ES-I3 (cell line): ENCODE data around the gene PPP4R3B.
A peak's percentile ranks its signal among the peaks of the same experiment; 100 is the strongest.

Experiments
- H3K36me3 ChIP-seq: 2 replicates; pipeline ENCODE4 v1.6.1; 2013; ENCODE audit warnings: mild to moderate bottlenecking, low read length, control low read depth, moderate library complexity; ENCODE audit not compliant: insufficient read depth
- H3K4me1 ChIP-seq: 2 replicates; pipeline ENCODE4 v1.6.1; 2013; ENCODE audit warnings: mild to moderate bottlenecking, control low read depth, low read length; ENCODE audit not compliant: insufficient read depth
- H3K9ac ChIP-seq: 2 replicates; pipeline ENCODE4 v1.6.1; 2013; ENCODE audit warnings: low read depth, mild to moderate bottlenecking, low read length, moderate library complexity
- H3K9me3 ChIP-seq: 2 replicates; pipeline ENCODE4 v1.6.1; 2013; ENCODE audit warnings: mild to moderate bottlenecking, low read length, moderate library complexity; ENCODE audit not compliant: control insufficient read depth, insufficient read depth

Gene PPP4R3B

DNA sequence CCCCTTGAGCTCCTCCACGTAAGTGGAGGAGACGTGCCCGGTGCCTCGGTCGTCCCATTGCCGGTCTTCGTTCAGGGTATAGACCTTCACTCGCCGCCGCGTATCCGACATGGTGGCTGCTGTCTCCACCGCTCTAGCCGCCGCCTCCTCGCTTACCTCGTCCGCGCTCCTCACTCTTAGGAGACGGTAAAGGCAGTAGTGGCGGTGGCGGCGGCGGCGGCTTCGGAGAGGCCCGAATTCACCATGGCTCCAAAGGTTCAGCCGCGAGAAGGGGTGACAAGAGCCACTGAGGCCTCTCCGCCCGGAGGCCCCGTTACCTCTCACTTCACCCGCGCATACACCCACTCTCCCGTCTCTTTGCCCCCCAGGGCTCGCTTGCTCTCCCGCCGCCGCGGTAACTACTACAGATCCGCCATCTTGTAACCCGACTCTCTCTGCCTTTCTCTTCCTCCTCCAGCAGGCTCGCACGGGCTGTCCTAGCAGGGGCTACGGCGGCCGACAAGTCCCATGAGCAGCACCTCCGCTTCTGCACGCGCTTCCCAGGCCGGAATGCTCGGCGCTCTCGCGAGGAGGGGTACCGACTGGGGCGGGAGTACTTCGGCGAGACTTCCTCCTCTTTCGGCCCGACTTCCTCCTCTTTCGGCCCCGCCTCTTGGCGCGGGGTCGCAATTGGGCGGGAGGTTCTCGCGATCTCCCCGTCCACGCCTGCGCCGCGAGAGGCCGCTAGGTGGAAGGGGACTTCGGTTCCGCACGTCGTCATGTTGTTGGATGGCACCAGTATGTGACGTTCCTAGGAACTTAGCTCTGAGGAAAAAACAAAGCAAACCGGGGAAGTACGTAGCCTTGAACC lies at the start of gene PPP4R3B:
Gene PPP4R3B, minus strand, starts transcription at position 448 of the 850 bp plus-strand sequence. Its CDS starts 337 bp downstream, at position 111.
- peak within 1 kb of the TSS; percentile 96 for H3K9ac ChIP-seq
- H3K9me3 ChIP-seq: no peaks in the 10 kb centered on the region
- no peaks in the 10 kb centered on the region for H3K4me1 ChIP-seq
- no peaks in the 10 kb centered on the region for H3K36me3 ChIP-seq

DNA sequence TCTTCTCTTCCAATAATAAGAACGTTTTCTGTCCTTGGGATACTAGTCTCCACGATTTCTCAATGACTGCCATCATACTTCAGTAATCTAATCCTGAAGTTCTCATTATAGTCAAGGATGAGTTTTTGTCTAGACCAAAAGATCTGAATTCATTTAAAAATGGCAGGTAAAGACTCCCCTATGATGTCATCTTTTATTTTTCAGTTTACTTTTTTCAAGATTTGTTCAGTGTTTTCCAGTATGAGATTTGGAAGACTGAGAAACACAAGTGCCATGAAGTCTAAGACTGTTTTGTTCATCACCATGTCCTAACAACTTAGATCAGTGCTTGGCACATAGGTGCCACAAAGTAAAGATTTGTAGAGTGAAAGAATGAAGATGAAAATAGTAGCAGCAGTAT lies 35.8 kb upstream of the PPP4R3B start:
- Histone ChIP-seq H3K36me3 (peaks cover 16% of the 10 kb centered on the region), H3K9me3 (no peaks in the 10 kb centered on the region), H3K4me1 (no peaks in the 10 kb centered on the region), H3K9ac (no peak overlapping the region)

DNA sequence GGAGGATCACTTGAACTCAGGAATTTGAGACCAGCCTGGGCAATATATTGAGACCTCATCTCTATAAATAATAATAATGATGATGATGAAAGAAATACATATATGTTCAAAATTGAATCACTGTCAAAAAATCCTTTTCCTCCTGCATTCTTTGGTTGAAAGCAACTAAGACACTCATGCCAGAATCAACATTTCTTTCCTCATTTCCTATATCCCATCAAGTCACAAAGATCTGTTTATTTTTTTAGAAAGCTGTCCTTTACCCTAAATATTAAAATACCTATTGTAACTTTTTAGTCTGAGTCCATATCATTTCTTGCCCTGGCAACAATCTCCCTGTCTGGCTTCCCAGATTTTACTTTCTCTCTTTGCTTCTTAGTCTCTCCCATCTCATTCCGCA lies 31.8 kb upstream of the PPP4R3B start:
- H3K9me3 ChIP-seq: no peaks in the 10 kb centered on the region
- no peak overlapping the region for H3K9ac ChIP-seq
- peaks cover 13% of the 10 kb centered on the region for H3K36me3 ChIP-seq
- no peaks in the 10 kb centered on the region for H3K4me1 ChIP-seq

DNA sequence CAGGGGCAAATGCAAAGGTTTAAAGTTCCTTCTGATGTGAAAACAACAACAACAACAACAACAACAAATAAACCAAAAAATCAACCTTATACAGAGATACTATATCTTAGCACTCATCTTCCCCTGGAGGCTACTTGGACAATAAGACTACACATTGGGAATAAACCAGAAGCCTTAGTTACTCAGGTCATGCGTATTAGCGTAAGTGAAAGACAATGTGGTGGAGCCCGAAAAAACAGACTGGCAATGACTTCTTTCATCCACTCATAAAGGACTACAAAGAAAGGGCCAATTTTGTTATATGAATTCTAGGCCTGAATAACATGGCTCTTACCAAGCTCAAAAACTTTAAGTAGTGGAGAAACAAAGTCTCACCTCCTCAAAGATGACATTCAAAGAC lies 19.4 kb upstream of the PPP4R3B start:
- peaks cover 27% of the 10 kb centered on the region for H3K36me3 ChIP-seq
- no peak overlapping the region for H3K9ac ChIP-seq
- H3K9me3 ChIP-seq: no peaks in the 10 kb centered on the region
- H3K4me1 ChIP-seq: no peaks in the 10 kb centered on the region

DNA sequence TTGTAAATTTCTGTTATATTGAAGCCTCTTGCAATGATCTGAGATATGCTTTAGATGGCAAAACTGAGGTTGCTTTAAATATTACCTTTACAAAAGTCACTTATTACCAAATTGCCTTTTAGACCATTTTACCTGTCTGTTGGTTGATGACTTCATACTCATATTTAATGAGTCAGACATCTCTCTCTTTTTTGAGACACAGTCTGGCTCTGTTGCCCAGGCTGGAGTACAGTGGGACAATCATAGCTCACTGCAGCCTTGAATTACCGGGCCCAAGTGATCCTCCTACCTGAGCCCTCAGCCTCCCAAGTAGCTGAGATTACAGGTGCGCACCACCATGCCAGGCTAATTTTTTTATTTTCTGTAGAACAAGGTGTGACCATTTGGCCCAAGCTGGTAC lies 11.5 kb upstream of the PPP4R3B start:
- H3K9me3 ChIP-seq: no peaks in the 10 kb centered on the region
- no peaks in the 10 kb centered on the region for H3K4me1 ChIP-seq
- peaks cover 3% of the 10 kb centered on the region; the same call in 1 of the 2 replicates for H3K36me3 ChIP-seq
- H3K9ac ChIP-seq: no peak overlapping the region

DNA sequence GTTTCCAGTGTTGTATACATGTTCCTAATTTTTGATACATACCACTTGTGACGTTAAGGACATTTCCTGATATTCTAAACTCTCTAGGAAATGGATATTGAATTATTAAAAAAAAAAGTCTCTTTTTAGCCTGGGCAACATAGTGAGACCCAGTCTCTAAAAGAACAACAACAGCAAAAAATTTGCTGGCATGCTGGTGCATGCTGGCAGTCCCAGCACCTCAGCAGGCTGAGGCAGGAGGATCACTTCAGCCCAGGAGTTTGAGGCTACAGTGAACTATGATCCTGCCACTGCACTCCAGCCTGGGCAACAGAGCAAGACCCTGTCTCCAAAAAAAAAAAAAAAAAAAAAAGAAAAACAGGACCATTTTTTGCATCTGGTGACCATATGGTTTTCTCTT lies 10.5 kb upstream of the PPP4R3B start:
- Histone ChIP-seq H3K9me3 (no peaks in the 10 kb centered on the region), H3K36me3 (no peaks in the 10 kb centered on the region), H3K4me1 (no peaks in the 10 kb centered on the region), H3K9ac (no peak overlapping the region)

DNA sequence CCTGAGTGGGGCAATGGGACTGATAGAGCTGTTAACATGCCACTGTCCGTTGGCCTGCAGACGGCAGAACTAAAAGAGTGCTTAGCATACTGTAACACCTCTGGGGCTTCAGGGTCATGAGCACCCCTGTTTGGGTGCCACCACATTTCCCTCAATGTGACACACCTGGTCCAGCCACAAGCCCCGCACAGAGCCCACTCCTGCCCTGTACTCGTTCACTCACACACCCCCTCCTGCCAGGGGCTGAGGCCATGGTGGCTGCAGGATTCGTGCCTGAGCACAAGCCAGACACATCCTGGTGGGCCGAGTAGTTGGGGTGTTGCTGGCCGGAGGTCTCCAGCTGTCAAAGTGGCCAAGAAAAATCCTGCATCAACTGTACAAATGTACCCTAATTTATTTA lies 4.4 kb upstream of the PPP4R3B start:
- no peak overlapping the region for H3K9ac ChIP-seq
- H3K9me3 ChIP-seq: no peaks in the 10 kb centered on the region
- no peaks in the 10 kb centered on the region for H3K4me1 ChIP-seq
- no peaks in the 10 kb centered on the region for H3K36me3 ChIP-seq

DNA sequence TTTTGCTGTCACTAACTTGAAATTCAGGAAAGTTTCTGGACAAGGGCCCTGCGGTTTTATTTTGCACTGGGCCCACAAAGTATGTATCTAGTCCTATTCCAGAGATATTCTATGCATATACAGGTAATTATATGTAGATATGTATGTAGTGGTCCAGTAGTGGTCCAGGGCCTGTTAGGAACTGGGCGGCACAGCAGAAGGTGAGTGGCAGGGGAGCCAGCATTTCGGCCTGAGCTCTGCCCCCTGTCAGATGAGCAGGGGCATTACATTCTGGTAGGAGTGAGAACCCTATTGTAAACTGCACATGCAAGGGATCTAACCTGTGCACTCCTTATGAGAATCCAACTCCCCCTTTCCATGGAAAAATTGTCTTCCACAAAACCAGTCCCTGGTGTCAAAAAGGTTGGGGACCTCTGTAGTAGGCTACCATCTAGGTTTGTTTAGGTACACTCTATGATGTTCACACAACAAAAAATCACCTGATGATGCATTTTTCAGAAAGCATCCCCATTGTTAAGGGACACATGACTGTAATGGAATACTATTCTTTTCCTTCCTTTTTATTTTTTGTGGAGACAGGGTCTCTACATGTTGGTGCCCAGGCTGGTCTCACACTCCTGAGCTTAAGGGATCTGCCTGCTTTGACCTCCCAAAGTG lies 2.8 kb upstream of the PPP4R3B start:
- Histone ChIP-seq H3K9ac (no peak overlapping the region), H3K36me3 (no peaks in the 10 kb centered on the region), H3K9me3 (no peaks in the 10 kb centered on the region), H3K4me1 (no peaks in the 10 kb centered on the region)

DNA sequence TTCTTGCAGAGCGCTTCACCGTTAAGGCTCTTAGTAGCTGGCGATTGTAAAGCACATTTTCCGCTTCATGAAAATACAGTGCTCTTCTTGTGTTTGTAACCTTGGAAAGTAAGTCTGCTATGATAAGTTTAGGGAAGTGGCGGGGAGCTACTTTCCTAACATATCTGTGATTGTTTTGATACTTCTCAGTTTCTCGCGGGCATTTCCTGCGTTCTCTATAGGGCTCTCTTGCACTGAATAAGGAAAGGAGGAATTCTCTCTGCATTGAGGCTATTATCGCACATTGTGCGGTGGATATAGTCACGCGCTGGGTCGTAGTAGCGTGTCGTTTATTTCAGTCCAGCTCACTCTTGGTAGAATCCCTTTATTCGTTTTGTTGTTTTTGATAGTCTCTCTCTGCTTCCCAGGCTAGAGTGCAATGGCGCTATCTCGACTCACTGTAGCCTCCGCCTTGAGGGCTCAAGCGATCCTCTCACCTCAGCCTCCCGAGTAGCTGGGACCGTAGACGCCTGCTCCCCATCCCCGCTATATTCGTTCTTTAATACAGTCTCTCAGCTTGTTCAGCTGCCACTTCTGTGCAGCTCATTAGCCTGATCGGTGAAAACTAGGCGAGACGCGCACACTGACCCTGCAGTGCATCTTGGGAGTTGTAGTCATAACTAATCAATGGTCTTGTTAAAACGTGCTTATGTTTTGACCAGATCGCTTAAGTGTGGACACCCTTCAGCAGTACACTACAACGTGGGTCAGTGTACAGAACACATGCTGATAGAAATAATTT lies 1.0 kb upstream of the PPP4R3B start:
- Histone ChIP-seq H3K4me1 (no peaks in the 10 kb centered on the region), H3K9me3 (no peaks in the 10 kb centered on the region), H3K36me3 (no peaks in the 10 kb centered on the region), H3K9ac (peak overlapping the region; percentile 87)

DNA sequence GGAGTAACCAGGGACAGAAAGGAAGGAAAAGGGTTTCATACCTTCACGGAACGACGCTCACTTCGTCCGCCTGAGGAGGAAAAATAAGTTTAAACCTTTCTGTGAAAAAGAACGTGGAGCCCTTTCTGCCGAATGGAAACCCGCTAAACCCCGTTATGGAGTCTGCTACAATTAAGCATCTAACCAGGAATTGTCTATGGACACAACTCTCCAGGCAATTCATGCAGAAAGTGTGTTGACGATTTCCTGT lies 528 bp upstream of the PPP4R3B start:
- Histone ChIP-seq H3K9ac (peak overlapping the region; percentile 87), H3K4me1 (no peaks in the 10 kb centered on the region), H3K36me3 (no peaks in the 10 kb centered on the region), H3K9me3 (no peaks in the 10 kb centered on the region)

DNA sequence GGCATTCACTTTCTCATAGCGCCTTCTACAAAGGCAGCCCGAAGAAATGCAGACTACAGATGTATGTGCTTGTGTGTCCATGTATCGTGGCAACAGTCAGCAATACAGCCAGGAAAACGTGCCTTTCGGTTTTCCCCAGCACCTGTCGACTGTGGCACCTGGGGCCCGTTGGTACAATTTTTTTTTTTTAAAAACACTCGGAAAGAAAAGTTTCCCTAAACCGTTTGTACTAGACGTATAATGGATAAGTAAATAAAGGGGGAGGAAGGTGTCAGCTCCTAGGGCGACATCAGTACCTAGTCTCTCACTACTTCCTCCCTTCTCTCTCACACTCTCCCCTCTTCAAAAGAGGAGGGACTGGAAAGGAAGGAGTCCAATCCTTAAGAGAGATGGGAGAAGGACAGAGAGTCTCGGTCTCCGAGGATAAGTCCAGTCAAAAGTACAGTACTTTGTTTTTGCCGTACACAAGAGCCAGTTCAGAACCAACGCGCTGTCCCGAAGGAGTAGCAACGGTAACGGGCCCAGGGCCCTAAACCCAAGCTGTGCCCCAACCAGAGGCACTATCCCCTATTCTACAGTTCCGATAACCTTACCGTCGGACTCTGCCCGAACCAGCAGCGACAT lies 759 bp downstream of the PPP4R3B start:
- Histone ChIP-seq H3K9ac (peak overlapping the region; percentile 96), H3K36me3 (no peaks in the 10 kb centered on the region; the same call in 1 of the 2 replicates), H3K9me3 (no peaks in the 10 kb centered on the region), H3K4me1 (no peaks in the 10 kb centered on the region)

DNA sequence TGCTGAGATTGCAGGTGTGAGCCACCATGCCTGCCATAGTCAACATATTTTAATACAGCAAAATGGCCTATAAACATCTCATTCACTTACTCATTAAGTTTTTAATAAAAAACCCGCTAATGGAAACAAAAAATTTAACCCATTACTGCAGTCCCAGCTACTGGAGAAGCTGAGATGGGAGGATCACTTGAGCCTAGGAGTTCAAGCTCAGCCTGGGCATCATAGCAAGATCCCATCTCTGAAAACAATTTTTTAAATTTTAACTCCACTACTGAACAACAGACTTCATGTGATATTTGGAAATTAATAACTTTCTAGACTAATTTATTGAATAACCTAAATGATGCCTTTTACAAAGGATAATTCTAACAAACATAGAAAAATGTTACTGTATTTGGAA lies 5.4 kb downstream of the PPP4R3B start:
- no peaks in the 10 kb centered on the region; the same call in 1 of the 2 replicates for H3K36me3 ChIP-seq
- H3K9ac ChIP-seq: no peak overlapping the region
- no peaks in the 10 kb centered on the region for H3K9me3 ChIP-seq
- no peaks in the 10 kb centered on the region for H3K4me1 ChIP-seq

DNA sequence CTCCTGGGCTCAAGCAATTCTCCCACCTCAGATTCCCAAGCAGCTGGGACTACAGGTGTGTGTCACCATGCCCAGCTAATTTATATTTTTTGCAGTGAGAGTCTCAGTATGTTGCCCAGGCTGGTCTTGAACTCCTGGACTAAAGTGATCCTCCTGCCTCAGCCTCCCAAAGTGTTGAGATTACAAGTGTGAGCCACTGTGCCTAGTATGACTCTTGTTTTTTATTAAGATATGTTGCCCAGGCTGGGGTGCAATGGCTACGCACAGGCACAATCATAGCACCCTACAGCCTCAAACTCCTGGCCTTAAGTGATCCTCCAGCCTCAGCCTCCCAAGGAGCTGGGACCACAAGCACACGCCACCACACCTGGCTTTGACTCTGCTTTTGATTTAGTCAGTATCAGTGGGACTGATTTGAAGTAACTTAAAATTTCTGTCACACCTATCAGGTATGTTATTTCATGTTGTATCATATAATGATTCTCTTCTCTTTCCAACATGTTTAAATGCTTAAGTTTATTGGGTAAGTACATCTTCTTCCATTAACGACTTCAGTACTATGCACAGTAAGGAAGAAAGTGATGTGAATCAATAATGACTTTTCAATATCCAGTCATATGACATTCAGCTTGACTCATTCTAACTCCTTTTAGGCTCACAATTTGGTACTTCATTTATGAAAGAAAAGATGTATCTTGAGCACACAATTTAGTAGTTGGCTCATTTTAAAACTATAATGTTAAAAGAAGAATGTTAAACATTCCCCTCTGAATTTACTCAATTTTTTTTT lies 6.3 kb downstream of the PPP4R3B start:
- Histone ChIP-seq H3K36me3 (no peaks in the 10 kb centered on the region; the same call in 1 of the 2 replicates), H3K9me3 (no peaks in the 10 kb centered on the region), H3K9ac (no peak overlapping the region), H3K4me1 (no peaks in the 10 kb centered on the region)
